HTERT RPE-1 (cell line): ENCODE data around the gene CTNS.

ENCODE experiments used
- in situ Hi-C: fragments of 300-500 bp; cut with MboI; formaldehyde crosslinking; loops from 4 replicates; pipeline ENCODE4 v1.14.3; 2020; ENCODE audit warnings: low sequenced_read_pairs

Gene CTNS

DNA sequence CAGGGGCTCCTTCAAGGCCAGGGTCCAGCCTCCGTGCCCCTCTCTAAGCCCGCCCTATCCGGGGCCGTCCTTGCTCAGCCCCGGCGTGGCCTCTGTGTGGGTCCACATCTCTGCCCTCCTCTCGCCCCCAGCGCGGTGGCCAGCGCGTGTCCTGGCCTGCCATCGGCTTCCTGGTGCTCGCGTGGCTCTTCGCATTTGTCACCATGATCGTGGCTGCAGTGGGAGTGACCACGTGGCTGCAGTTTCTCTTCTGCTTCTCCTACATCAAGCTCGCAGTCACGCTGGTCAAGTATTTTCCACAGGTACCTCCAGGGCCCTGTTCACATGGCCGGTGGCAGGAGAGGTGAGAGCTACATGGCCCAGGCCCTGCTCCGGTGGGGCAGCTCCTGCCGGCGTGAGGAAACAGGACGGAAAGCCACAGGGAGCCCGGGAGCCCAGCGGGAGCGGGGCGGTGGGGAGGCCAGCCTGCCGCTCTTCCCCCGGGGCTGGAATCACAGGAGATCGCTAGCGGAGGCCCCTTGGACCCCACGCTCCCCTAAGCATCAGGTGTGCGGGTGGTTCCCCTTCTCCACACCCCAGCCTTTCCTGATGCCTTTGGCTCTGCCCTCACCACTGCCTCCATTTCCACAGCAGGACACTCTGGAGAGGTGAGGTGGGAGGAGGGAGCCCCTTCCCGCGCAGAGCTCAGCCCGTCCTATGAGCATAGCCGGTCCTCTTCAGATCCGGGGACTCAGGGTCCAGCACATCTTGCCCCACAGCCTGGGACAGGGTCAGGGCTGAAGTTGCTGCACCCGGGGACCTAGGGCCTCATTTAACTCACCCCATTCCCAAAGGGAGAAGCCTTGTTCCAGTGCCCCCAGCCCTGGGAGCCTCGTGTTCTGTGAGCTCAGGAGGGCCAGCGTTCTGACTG, 21.6 kb downstream of the CTNS start:
- in situ Hi-C loops, result no loop called here

GRCh38 chr17:3658784-3659449, 22.4 kb downstream of the CTNS start:
- in situ Hi-C loops, result no loop called here

- in situ Hi-C loops, result no loop called here
These were observed 23.1 kb downstream of the CTNS start for GRCh38 chr17:3659541-3660111.

DNA sequence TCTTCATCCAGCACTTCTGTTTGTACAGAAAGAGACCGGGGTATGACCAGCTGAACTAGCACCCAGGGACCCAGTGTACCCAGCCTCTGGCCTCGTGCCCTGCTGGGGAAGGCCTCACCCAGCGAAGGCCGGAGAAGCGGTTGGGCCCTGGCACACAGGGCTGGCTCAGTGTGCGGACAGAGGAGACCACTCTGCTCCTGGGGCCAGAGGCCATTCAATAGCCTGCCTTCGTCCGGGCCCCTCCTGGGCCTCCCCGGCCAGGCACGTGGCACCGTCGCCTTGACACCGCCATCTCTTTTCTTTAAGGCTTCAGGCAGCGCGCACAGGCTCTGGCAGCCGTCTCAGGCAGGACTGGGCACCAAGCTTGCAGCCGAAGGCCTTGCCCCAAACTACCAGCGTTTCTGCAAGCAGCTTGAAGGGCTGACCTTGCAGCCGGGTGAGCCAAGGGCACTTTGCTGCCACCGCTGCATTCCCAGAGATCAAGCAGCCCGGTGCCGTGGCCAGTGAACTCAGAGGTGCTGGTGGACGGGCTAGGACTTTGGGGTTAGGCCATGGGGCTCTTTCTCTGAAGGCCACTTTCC, 23.8 kb downstream of the CTNS start:
- in situ Hi-C loops, result no loop called here

- in situ Hi-C loops, result no loop called here
These were observed 26.8 kb downstream of the CTNS start for GRCh38 chr17:3663102-3664011.

DNA sequence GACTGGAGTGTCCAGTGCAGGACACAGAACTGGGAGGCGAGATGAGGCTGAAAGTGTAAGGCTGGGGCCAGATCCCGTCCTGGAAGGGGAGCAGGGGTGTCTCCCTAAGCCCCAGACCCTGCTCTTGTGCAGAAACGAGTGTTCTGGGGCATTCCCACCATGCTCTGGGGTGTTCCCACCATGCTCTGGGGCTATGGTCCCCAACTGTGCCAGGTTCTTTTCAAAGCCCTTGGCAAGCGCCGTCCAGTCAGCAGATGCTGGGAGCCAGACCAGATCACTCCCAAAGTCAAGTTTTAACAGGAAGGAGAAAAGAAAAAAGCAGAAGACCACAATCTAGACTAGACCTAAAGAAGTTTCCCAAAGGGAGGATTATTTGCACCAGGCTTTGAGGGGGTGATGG, 29.3 kb downstream of the CTNS start:
- in situ Hi-C loops, result no loop called here

DNA sequence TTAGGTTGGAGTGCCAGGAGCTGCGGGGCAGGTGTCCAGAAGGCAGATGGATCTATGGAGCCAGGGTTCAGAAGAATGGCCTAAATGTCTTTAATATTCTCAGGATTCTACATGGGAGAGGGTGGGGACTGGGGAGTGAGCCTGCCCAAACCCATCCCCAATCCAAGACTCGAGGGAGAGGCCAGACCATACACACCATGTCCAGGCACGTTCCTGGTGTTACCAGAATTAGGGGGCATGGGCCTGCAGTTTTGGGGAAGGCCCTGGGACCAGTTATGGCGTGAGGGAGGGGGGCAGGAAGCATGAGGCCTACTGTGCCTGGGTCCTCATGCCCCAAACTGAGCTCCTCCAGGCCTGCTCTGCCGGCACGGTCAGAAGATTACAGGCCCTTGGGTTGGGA, 30.0 kb downstream of the CTNS start:
- in situ Hi-C loops, result no loop called here

GRCh38 chr17:3667366-3668278, 31.1 kb downstream of the CTNS start:
- in situ Hi-C loops, result no loop called here

DNA sequence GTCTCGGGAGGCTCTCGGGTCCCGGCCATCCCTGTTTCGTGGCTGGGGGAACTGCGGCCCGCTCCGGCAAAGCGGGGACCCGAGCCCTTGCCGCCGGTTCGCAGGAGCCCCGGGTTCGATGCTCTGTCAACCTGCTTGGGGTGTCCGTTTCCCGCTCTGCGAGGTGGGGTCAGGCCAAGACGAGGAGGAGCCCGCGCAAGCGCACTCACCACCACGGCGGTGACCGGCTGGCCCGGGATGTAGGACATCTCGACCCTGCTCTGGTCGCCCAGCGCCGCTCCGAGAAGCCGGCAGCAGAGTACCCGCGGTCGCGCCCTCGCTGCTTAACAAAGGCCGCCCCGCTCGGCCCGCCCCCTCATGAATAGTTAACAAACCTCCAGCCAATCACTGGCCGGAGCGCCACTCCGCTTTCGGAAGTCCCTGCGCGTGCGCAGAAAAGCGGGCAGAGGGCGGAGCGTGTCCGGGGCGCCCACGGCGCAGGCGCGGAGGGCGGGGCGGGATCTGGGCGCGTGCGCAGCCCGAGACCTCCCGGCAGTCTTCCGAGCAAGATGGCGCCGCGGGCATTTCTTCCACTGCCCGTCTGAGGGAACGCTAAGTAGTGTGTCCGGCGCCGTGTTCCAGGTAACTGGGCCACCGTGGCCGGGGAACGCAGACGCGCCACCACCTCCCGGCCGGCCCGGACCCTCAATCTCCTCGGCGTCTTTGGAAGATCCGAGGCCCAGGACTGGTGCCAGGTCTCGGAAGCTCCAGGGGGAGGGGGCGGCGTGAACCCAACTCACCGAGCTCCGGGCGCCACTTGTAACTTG, 31.9 kb downstream of the CTNS start, which contains the start of the genes EMC6 and TAX1BP3:
EMC6 (plus strand) TSS at position 534 of the 806 bp plus-strand sequence. CDS start 335 bp downstream, outside the sequence.
TAX1BP3 (minus strand) TSS at position 300 of the 806 bp plus-strand sequence; CDS start at position 248, 52 bp downstream.
- in situ Hi-C loops, result no loop called here

DNA sequence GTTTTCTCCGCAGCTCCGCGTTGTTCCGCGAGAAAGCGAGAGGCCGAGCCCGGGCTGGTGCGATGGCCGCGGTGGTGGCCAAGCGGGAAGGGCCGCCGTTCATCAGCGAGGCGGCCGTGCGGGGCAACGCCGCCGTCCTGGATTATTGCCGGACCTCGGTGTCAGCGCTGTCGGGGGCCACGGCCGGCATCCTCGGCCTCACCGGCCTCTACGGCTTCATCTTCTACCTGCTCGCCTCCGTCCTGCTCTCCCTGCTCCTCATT, 32.5 kb downstream of the CTNS start:
- in situ Hi-C loops, result no loop called here

- in situ Hi-C loops, result no loop called here
These were observed 33.0 kb downstream of the CTNS start for GRCh38 chr17:3669548-3669947.

- in situ Hi-C loops, result no loop called here
These were observed 36.0 kb downstream of the CTNS start for GRCh38 chr17:3672571-3672970.

- in situ Hi-C loops, result no loop called here
These were observed 39.3 kb downstream of the CTNS start for GRCh38 chr17:3675886-3676285.

DNA sequence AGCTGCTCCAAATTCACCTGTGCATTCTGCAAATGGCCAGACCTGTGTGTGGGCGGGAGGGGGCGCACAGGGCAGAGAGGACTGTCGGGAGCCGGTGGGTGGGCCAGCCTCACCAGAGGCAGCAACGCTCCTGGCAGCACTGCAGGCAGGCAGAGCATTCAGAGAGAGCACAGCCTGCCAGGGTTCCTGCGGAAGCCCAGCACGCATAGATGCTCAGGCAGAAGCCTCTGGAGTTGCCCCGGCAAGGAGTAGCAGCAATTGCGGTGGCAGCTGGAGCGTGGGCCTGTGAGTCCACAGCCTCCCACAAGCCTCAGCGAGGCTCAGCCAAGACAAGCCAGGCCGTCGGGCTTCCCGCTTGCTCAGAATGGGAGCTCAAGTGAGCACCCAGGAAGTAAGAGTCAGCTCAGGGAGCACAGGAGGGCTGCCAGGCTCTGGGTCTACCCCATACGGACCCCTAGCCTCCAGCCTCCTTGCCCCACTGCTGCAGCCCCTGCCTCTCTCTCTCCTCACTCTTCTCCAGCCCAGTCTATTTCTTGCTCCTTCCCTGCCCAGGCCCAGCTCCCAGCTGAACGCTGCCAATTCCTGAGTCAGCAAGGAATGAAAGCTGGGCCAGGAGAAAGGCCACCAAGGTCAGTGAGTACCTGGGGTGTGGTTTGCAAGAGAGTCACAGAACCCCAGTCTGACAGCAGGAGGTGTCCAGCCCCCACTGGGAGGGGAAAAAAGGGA, 41.7 kb downstream of the CTNS start:
- in situ Hi-C loops, result no loop called here

DNA sequence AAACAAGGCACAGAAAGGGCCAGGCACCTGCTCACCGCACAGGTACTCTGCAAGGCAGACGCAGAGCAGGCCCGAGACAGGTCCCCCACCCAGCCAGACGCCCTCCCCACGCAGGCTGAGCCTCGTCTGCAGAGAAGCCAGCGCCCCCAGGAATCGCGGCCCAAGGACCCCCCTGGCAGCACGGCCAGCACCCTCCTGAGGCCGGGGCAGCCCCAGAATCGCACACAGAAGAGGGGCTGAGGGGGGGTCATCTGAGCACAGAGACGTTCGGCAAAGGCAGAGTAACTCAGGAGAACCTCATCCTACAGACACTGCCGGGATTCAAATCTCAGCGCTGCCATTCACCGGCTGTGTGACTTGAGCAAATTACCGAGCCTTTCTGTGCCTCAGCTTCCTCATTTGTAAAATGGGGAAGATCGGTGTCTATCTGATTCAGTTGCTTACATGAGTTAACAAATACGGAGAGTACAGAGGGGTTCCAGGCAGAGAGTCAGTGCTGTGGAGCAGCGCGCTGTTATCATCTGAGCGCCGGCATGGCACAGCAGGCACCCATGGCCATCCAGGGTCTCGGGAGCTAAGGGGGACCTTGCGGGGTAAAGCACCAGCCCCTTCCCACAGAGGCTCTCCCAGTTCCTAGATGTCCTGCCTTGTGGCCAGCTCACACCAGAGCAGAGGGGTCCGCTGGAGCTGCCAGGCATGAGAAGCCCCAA, 42.4 kb downstream of the CTNS start:
- in situ Hi-C loops, result no loop called here

- in situ Hi-C loops, result no loop called here
These were observed 43.1 kb downstream of the CTNS start for GRCh38 chr17:3679531-3680126.

GRCh38 chr17:3681057-3681456, 44.5 kb downstream of the CTNS start:
- in situ Hi-C loops, result no loop called here
